B cell (primary cell): ENCODE results near the gene MRPL20. TPM values are rescaled to one million over a fixed set of nuclear protein-coding genes. Genes with fewer than 3 reads are reported as not detected.

Source experiments
- ATAC-seq: fragments of 200-7000 bp; cut with Tn5 transposase; one replicate; pipeline ENCODE4 v1.10.0; 2021; ENCODE audit warnings: low read depth, mild to moderate bottlenecking, moderate number of reproducible peaks, moderate library complexity
- CTCF ChIA-PET: fragments of 350-600 bp; sonication (Branson Sonifier 250); formaldehyde crosslinking; loops from one replicate; lab custom pipeline; 2021; ENCODE audit warnings: antibody characterized with exemption, inconsistent platforms; lab: Charles Lee
- POLR2A ChIA-PET: fragments of 350-600 bp; sonication (Branson Sonifier 250); formaldehyde crosslinking; loops from one replicate; lab custom pipeline; 2021; ENCODE audit warnings: antibody characterized with exemption; lab: Charles Lee
- DNase-seq: peaks from one replicate; pipeline ENCODE4 v3.0.0; 2013
- H2AFZ ChIP-seq: 2 replicates; pipeline ENCODE4 v1.6.1; 2012; ENCODE audit warnings: mild to moderate bottlenecking, low read depth, low read length; ENCODE audit not compliant: insufficient read depth, poor library complexity, severe bottlenecking
- H3K27ac ChIP-seq, 2 donors: 1 replicate in 1 of 2; 2 replicates in 1 of 2; pipeline ENCODE4 v1.5.1; 2012 to 2013; ENCODE audit warnings: low read length in 2 of 2, mild to moderate bottlenecking in 2 of 2, moderate library complexity in 1 of 2
- H3K27me3 ChIP-seq, 4 experiments: fragments of 200-600 bp in 1 of 4; sonication (generic) in 1 of 4; replicated peaks in 1 of 4; 1 replicate in 2 of 4; 2 replicates in 2 of 4; pipeline versions ENCODE4 v1.6.1 to v1.7.0; 2013 to 2016; ENCODE audit warnings: low read length in 3 of 4, mild to moderate bottlenecking in 2 of 4, mixed read lengths in 1 of 4, moderate library complexity in 1 of 4; ENCODE audit not compliant: insufficient read depth in 4 of 4, control insufficient read depth in 3 of 4; ENCODE audit errors: control extremely low read depth in 1 of 4
- H3K36me3 ChIP-seq, 2 experiments: replicated peaks in 1 of 2; 1 replicate in 1 of 2; 2 replicates in 1 of 2; pipeline versions ENCODE4 v1.6.1 to v1.7.1; 2013; ENCODE audit warnings: low read length in 1 of 2; ENCODE audit not compliant: insufficient read depth in 2 of 2, control insufficient read depth in 1 of 2; ENCODE audit errors: control extremely low read depth in 1 of 2, extremely low read depth in 1 of 2
- H3K4me1 ChIP-seq, 2 donors: fragments of 200-600 bp in 1 of 2; sonication (generic) in 1 of 2; 1 replicate in 1 of 2; 2 replicates in 1 of 2; pipeline versions ENCODE4 v1.5.1 to v1.6.1; 2013 to 2017; ENCODE audit warnings: low read length in 2 of 2; ENCODE audit not compliant: control insufficient read depth in 2 of 2, insufficient read depth in 2 of 2
- H3K4me2 ChIP-seq: replicated peaks from 2 replicates; pipeline ENCODE3; 2012; ENCODE audit warnings: mild to moderate bottlenecking, low read depth, low read length; ENCODE audit not compliant: poor library complexity, severe bottlenecking
- H3K4me3 ChIP-seq, 5 experiments: fragments of 200-600 bp in 1 of 5; sonication (generic) in 1 of 5; 1 replicate in 3 of 5; 2 replicates in 2 of 5; pipeline versions ENCODE4 v1.5.1 to v1.7.0; 2011 to 2016; ENCODE audit warnings: low read length in 4 of 5, mild to moderate bottlenecking in 4 of 5, low read depth in 2 of 5, control low read depth in 1 of 5, moderate library complexity in 1 of 5; ENCODE audit not compliant: insufficient read depth in 1 of 5; ENCODE audit errors: control extremely low read depth in 1 of 5, extremely low read depth in 1 of 5
- H3K79me2 ChIP-seq: fragments of 200-600 bp; sonication (generic); one replicate; pipeline ENCODE4 v1.6.0; 2016; ENCODE audit warnings: low read length; ENCODE audit not compliant: control insufficient read depth, insufficient read depth
- H3K9ac ChIP-seq: fragments of 200-600 bp; sonication (generic); 2 replicates; pipeline ENCODE4 v1.6.1; 2017; ENCODE audit warnings: mild to moderate bottlenecking, low read length, moderate library complexity
- H3K9me3 ChIP-seq, 3 donors: one replicate each; pipeline versions ENCODE4 v1.6.1 to v1.7.1; 2013; ENCODE audit warnings: low read length in 2 of 3; ENCODE audit not compliant: control insufficient read depth in 2 of 3, insufficient read depth in 1 of 3; ENCODE audit errors: control extremely low read depth in 1 of 3
- H4K20me1 ChIP-seq: 2 replicates; pipeline ENCODE4 v1.6.0; 2012; ENCODE audit warnings: mild to moderate bottlenecking, low read length; ENCODE audit not compliant: insufficient read depth, control insufficient read depth, poor library complexity, severe bottlenecking
- H3K27ac Mint-ChIP-seq: one replicate; pipeline ENCODE4 v1.8.0; 2021; ENCODE audit warnings: mixed read lengths
- H3K27me3 Mint-ChIP-seq: one replicate; pipeline ENCODE4 v1.8.0; 2021; ENCODE audit warnings: mixed read lengths
- H3K4me1 Mint-ChIP-seq: one replicate; pipeline ENCODE4 v1.8.0; 2021; ENCODE audit warnings: mixed read lengths
- H3K4me3 Mint-ChIP-seq: one replicate; pipeline ENCODE4 v1.8.0; 2021; ENCODE audit warnings: mixed read lengths
- H3K9me3 Mint-ChIP-seq: one replicate; pipeline ENCODE4 v1.8.0; 2022; ENCODE audit warnings: mixed read lengths; ENCODE audit not compliant: insufficient read depth
- EZH2 ChIP-seq: IDR thresholded peaks from 2 replicates; pipeline ENCODE4 v1.6.1; 2012; ENCODE audit warnings: borderline replicate concordance, low read depth, mild to moderate bottlenecking, moderate library complexity, low read length; ENCODE audit not compliant: insufficient read depth, poor library complexity, severe bottlenecking
- WGBS: methylation state at CpG from one replicate; pipeline ENCODE4 v1.1.5; 2013; ENCODE audit warnings: missing lambda C conversion rate; ENCODE audit not compliant: insufficient coverage; 5-methylcytosine and 5-hydroxymethylcytosine counted together
- intact Hi-C: fragments of 100-400 bp; cut with micrococcal nuclease; formaldehyde crosslinking; loops from one replicate; pipeline ENCODE4 v1.10.0; 2022
- polyA plus RNA-seq: library from polyadenylated mRNA; depleted of rRNA; stranded (reverse); fragments of >200 nt; gene quantifications from 2 replicates; pipeline ENCODE4 v1.2.3, GENCODE V29; 2012
- total RNA-seq, 2 donors: library from RNA; stranded (reverse); fragments of 120-200 nt in 1 of 2; gene quantifications; 1 replicate in 1 of 2; 2 replicates in 1 of 2; pipeline versions ENCODE4 v1.2.3 to v1.2.4, GENCODE V29; 2013 to 2022
- TF ChIP-seq, protein P1 (sequence below): fragments of 200-600 bp; IDR thresholded peaks from one replicate; pipeline ENCODE4 v1.8.0; 2022; ENCODE audit warnings: antibody characterized with exemption, mild to moderate bottlenecking

Gene MRPL20
- total and polyA plus RNA-seq, 2 donors (not counting 1 experiment from before 2014, with no cell fraction given) = 55.9 to 119 TPM

DNA sequence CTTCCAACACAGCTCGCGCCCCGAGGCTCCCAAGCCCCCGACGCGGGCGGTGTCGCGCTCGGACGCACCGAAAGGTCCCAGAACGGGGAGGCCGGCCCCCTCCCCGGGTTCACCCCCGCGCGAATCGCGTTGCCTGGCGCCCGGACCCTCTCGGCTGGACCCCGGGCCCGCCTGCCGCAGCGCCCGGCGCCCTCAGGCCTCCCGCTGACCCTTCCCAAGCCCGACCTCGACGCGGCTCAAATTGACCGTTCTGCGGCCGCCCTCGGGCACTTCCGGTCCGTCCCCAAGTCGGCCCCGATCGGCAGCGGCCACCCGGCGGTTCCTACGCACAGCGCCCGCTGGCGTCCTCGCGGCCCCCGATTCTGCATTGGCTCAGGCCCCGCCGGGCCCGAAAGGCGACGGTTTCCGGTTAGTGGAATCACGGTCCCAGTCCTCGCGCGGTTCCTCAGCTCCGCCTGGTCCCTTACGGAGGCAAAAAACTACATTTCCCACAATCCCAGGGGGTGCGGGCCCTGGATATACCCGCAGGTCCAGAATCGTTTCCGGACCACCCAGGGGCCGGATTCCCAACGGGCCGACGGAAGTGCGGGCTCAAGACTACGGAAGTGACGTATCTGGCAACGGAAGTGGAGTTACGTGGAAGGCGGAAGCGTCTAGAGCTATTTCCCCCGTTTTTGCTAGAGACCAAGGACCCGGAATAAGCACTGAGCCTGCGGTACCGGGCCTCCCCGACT lies 32.0 kb downstream of the MRPL20 start, which contains the start of gene AURKAIP1:
Gene AURKAIP1, minus strand, starts transcription at position 279 of the 734 bp plus-strand sequence. CDS start 451 bp downstream, outside the sequence.
- H3K27ac Mint-ChIP-seq = peak within 1 kb of the TSS; percentile 89

More for the DNA sequence above, 32.0 kb downstream of the MRPL20 start, which contains the start of gene AURKAIP1:
- Histone ChIP-seq H3K9ac (peak within 1 kb of the TSS; percentile 81), H3K4me2 (peak within 1 kb of the TSS; percentile 84), H3K79me2 (peaks cover 15% of the 10 kb centered on the region), H2AFZ (peak within 1 kb of the TSS; percentile 81), H3K4me3 (peak within 1 kb of the TSS; percentile 61 to 93 (median 78)), H3K36me3 (peaks cover 0 to 10% of the 10 kb centered on the region in 2 experiments), H3K9me3 (peaks cover 0 to 3% (median 0%) of the 10 kb centered on the region in 3 donors), H3K27ac (peak within 1 kb of the TSS; percentile 75 to 95), H3K27me3 (no peaks in the 10 kb centered on the region), H3K4me1 (peaks cover 19 to 37% of the 10 kb centered on the region in 2 donors), H4K20me1 (peaks cover 21% of the 10 kb centered on the region)
- WGBS = under 1% methylated on average over 82 of the region's 85 CpGs
- ChIA-PET POLR2A (interaction anchor here (0.6 to 1.9 kb wide), 9 partner anchors 24 to 343 kb away, joined by 3 to 23 read pairs (median 5); partner anchors contain the start of genes CCNL2, MRPL20 and UBE2J2), CTCF (interaction anchor here (1.0 to 2.0 kb wide), 8 partner anchors 24 to 356 kb away, joined by 3 to 7 read pairs (median 4); partner anchors contain the start of genes CCNL2 and UBE2J2)
- no peaks in the 10 kb centered on the region for H3K9me3 Mint-ChIP-seq
- H3K27me3 Mint-ChIP-seq = no peaks in the 10 kb centered on the region
- H3K4me3 Mint-ChIP-seq = peak within 1 kb of the TSS; percentile 84
- no peak for TF ChIP-seq EZH2
- TF ChIP-seq, protein P1, sequence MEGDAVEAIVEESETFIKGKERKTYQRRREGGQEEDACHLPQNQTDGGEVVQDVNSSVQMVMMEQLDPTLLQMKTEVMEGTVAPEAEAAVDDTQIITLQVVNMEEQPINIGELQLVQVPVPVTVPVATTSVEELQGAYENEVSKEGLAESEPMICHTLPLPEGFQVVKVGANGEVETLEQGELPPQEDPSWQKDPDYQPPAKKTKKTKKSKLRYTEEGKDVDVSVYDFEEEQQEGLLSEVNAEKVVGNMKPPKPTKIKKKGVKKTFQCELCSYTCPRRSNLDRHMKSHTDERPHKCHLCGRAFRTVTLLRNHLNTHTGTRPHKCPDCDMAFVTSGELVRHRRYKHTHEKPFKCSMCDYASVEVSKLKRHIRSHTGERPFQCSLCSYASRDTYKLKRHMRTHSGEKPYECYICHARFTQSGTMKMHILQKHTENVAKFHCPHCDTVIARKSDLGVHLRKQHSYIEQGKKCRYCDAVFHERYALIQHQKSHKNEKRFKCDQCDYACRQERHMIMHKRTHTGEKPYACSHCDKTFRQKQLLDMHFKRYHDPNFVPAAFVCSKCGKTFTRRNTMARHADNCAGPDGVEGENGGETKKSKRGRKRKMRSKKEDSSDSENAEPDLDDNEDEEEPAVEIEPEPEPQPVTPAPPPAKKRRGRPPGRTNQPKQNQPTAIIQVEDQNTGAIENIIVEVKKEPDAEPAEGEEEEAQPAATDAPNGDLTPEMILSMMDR = peak; percentile 39
- H3K4me1 Mint-ChIP-seq = peaks cover 11% of the 10 kb centered on the region
- intact Hi-C loops = loop anchor here (1.0 kb wide), 6 partner anchors 24 to 259 kb away; partner anchors contain the start of genes C1orf159, CCNL2, DVL1 and MIB2
- DNase-seq (peak; percentile 100), ATAC-seq (peak; percentile 89)
